HCT116 (cell line): ENCODE results near the gene SHROOM3. TPM values are rescaled to one million over a fixed set of nuclear protein-coding genes. Genes with fewer than 3 reads are reported as not detected.
A peak's percentile ranks its signal among the peaks of the same experiment; 100 is the strongest.

Experiments used
- ATAC-seq: fragments of 200-7000 bp; cut with Tn5 transposase; 2 replicates; pipeline ENCODE4 v1.9.1; 2020; ENCODE audit warnings: mild to moderate bottlenecking, moderate library complexity
- BruUV-seq: library from RNA; stranded (reverse); fragments of 400-500 nt; replicated peaks from 2 replicates; lab custom pipeline; 2021; lab: Mats Ljungman, UMichigan
- CTCF ChIA-PET: fragments of 300-600 bp; sonication (Branson Sonifier 250); formaldehyde crosslinking; loops from one replicate; lab custom pipeline; 2021; ENCODE audit warnings: antibody characterized with exemption; lab: Charles Lee
- POLR2A ChIA-PET: fragments of 300-600, 350-600 bp; sonication (Branson Sonifier 250); formaldehyde crosslinking; loops from one replicate; lab custom pipeline; 2021; ENCODE audit warnings: antibody characterized with exemption; lab: Charles Lee
- RAD21 ChIA-PET, 2 experiments: fragments of 300-600 bp; sonication (Branson Sonifier 250); formaldehyde crosslinking; loops; one replicate each; lab custom pipeline; 2023; ENCODE audit warnings: low total read pairs in 2 of 2; ENCODE audit not compliant: uncharacterized antibody in 2 of 2, unreplicated experiment in 2 of 2, low non-redundant PET in 1 of 2; lab: Charles Lee
- DNase-seq: peaks from one replicate; pipeline ENCODE4 v3.0.0-alpha.2; 2010; ENCODE audit warnings: low read depth, low spot score
- H2AFZ ChIP-seq: fragments of 200-600 bp; shearing (Covaris generic), sonication (generic); 2 replicates; pipeline ENCODE4 v1.6.1; 2017; ENCODE audit warnings: low read depth, mixed run types, mixed read lengths, antibody characterized with exemption, low read length; ENCODE audit not compliant: poor library complexity, severe bottlenecking
- H3K27ac ChIP-seq: 2 replicates; pipeline ENCODE4 v1.5.1; 2012; ENCODE audit warnings: low read depth, low read length
- H3K27me3 ChIP-seq: fragments of 200-600 bp; sonication (generic); 2 replicates; pipeline ENCODE4 v1.6.1; 2016; ENCODE audit warnings: mixed run types, low read length, mixed read lengths; ENCODE audit not compliant: insufficient read depth
- H3K36me3 ChIP-seq, 2 experiments: fragments of 200-500 bp in 1 of 2; fragments of 200-600 bp in 1 of 2; sonication (Bioruptor generic) in 1 of 2; sonication (generic) in 1 of 2; 2 replicates each; pipeline versions ENCODE4 v1.5.1 to v1.6.1; 2014 to 2016; ENCODE audit warnings: low read length in 2 of 2, inconsistent platforms in 1 of 2, mixed read lengths in 1 of 2, mixed run types in 1 of 2; ENCODE audit not compliant: insufficient read depth in 2 of 2, control insufficient read depth in 1 of 2
- H3K4me1 ChIP-seq, 2 experiments: fragments of 200-600 bp in 1 of 2; sonication (generic) in 1 of 2; 2 replicates each; pipeline versions ENCODE4 v1.5.1 to v1.6.1; 2012 to 2017; ENCODE audit warnings: low read length in 2 of 2, inconsistent platforms in 1 of 2, mild to moderate bottlenecking in 1 of 2, mixed read lengths in 1 of 2, mixed run types in 1 of 2, moderate library complexity in 1 of 2; ENCODE audit not compliant: insufficient read depth in 2 of 2, control insufficient read depth in 1 of 2
- H3K4me2 ChIP-seq: fragments of 200-600 bp; sonication (generic); 2 replicates; pipeline ENCODE4 v1.6.1; 2017; ENCODE audit warnings: mixed run types, low read length, mixed read lengths
- H3K4me3 ChIP-seq, 2 experiments: fragments of 200-600 bp in 1 of 2; sonication (generic) in 1 of 2; replicated peaks in 1 of 2; 2 replicates each; pipeline ENCODE4 v1.5.1; 2011 to 2016; ENCODE audit warnings: low read length in 2 of 2, control low read depth in 1 of 2, low read depth in 1 of 2, mild to moderate bottlenecking in 1 of 2, mixed read lengths in 1 of 2, mixed run types in 1 of 2
- H3K79me2 ChIP-seq: fragments of 200-600 bp; sonication (generic); 2 replicates; pipeline ENCODE4 v1.6.1; 2017; ENCODE audit warnings: mild to moderate bottlenecking, mixed run types, low read length, moderate library complexity, mixed read lengths; ENCODE audit not compliant: insufficient read depth
- H3K9ac ChIP-seq: fragments of 200-600 bp; sonication (generic); 2 replicates; pipeline ENCODE4 v1.6.1; 2016; ENCODE audit warnings: low read length, mixed read lengths
- H3K9me2 ChIP-seq: fragments of 200-600 bp; sonication (generic), shearing (Covaris generic); 2 replicates; pipeline ENCODE4 v1.6.1; 2017; ENCODE audit warnings: mixed run types, mild to moderate bottlenecking, moderate library complexity; ENCODE audit not compliant: insufficient read depth
- H3K9me3 ChIP-seq, 2 experiments: fragments of 200-500 bp in 1 of 2; fragments of 200-600 bp in 1 of 2; sonication (Bioruptor generic) in 1 of 2; sonication (generic) in 1 of 2; 2 replicates each; pipeline ENCODE4 v1.6.1; 2014 to 2017; ENCODE audit warnings: low read length in 2 of 2, mixed read lengths in 2 of 2, inconsistent platforms in 1 of 2, low read depth in 1 of 2, mild to moderate bottlenecking in 1 of 2, mixed run types in 1 of 2, moderate library complexity in 1 of 2; ENCODE audit not compliant: control insufficient read depth in 1 of 2, insufficient read depth in 1 of 2
- H4K20me1 ChIP-seq: fragments of 200-600 bp; sonication (generic), shearing (Covaris generic); 2 replicates; pipeline ENCODE4 v1.6.1; 2017; ENCODE audit warnings: mixed run types, mild to moderate bottlenecking, moderate library complexity; ENCODE audit not compliant: insufficient read depth
- CBX3 ChIP-seq: IDR thresholded peaks from 2 replicates; pipeline ENCODE4 v1.6.1; 2012; ENCODE audit warnings: low read depth
- EZH2 ChIP-seq: fragments of 200-600 bp; sonication (generic); IDR thresholded peaks from 2 replicates; pipeline ENCODE4 v1.6.1; 2017; ENCODE audit warnings: antibody characterized with exemption, mixed run types
- FOSL1 ChIP-seq: IDR thresholded peaks from 2 replicates; pipeline ENCODE4 v1.6.1; 2012; ENCODE audit warnings: low read depth
- POLR2AphosphoS5 ChIP-seq: IDR thresholded peaks from 2 replicates; pipeline ENCODE4 v1.6.1; 2011; ENCODE audit warnings: mild to moderate bottlenecking, low read depth, low read length, moderate library complexity
- SRF ChIP-seq: IDR thresholded peaks from 2 replicates; pipeline ENCODE4 v1.6.1; 2012; ENCODE audit warnings: low read depth
- ZFX ChIP-seq: fragments of 450-650 bp; IDR thresholded peaks from 2 replicates; pipeline ENCODE4 v1.6.1; 2017
- ZNF274 ChIP-seq: fragments of 200-500 bp; sonication (Bioruptor generic); IDR thresholded peaks from 2 replicates; pipeline ENCODE4 v1.6.1; 2014; ENCODE audit warnings: mild to moderate bottlenecking, low read depth, low read length, inconsistent platforms
- intact Hi-C: fragments of 100-400 bp; cut with micrococcal nuclease; formaldehyde crosslinking; loops from 2 replicates; pipeline ENCODE4 v1.10.0; 2022
- total RNA-seq: library from RNA; stranded (reverse); gene quantifications from one replicate; pipeline ENCODE4 v1.2.1, GENCODE V29; 2021; ENCODE audit not compliant: unreplicated experiment
- TF ChIP-seq, protein P1 (sequence below): IDR thresholded peaks from 2 replicates; pipeline ENCODE4 v1.6.1; 2012
- TF ChIP-seq, protein P2 (sequence below), 3 experiments: fragments of 200-600 bp in 1 of 3; sonication (generic) in 1 of 3; IDR thresholded peaks in 2 of 3; conservative IDR thresholded peaks in 1 of 3; 2 replicates each; pipeline ENCODE4 v1.5.1; 2012 to 2017; ENCODE audit warnings: low read depth in 2 of 3, low read length in 2 of 3, antibody characterized with exemption in 1 of 3, borderline replicate concordance in 1 of 3, control low read depth in 1 of 3, mild to moderate bottlenecking in 1 of 3, mixed read lengths in 1 of 3, mixed run types in 1 of 3, moderate library complexity in 1 of 3; ENCODE audit not compliant: insufficient read depth in 1 of 3

Gene SHROOM3
- total RNA-seq, 1 experiment from 2014 or later, result 22.5 TPM

DNA sequence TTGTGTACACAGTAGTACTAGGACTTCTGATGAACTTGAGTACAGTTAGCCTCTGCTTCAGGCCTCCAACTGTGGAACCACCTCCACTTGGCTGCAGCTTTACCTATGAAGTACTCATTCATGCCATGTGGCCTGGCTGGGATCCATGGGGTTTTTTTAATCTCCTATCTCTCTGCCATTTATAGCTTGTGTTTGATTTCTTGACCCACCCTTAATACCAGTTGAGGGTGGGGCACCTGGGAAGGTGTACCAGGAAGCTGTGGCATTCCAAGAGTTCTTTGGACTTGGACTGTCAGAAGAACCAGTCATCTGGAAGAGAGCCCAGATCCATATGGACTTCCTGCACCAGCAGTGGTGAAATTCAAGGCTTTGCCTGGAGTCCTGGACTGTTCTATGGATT is 230.1 kb downstream of the SHROOM3 start (continued):
- TF ChIP-seq, protein P1, sequence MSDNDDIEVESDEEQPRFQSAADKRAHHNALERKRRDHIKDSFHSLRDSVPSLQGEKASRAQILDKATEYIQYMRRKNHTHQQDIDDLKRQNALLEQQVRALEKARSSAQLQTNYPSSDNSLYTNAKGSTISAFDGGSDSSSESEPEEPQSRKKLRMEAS, result peak; percentile 67; the same call in 1 of the 2 replicates
- TF ChIP-seq POLR2AphosphoS5, result no peak

DNA sequence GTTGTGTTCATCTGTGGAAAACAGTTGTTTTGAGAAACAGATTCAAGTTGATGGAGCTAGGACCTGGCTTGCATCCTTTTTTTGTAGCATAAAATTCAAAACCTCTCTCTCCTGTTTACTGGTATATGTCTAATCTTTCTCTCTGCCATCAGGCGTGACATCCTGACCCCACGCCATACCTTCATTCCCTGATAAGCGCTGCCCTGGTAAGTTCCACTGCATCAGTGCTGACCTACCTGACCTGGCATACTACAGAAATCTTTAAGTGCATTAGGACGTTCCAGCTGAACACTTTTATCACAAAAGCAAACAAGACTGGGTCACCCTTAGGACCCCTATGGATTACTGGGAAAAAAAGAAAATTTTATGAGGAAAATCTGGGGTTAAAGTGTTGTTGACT is 230.7 kb downstream of the SHROOM3 start:
- Histone ChIP-seq H3K9me2 (no peaks in the 10 kb centered on the region), H3K4me2 (peak overlapping the region; percentile 64), H2AFZ (no peak overlapping the region), H3K36me3 (no peaks in the 10 kb centered on the region), H3K9ac (peak overlapping the region; percentile 19; the same call in 1 of the 2 replicates), H4K20me1 (no peaks in the 10 kb centered on the region), H3K4me3 (peak overlapping the region in 1 of 2 experiments; percentile 31; a peak in 1 of 4 replicates), H3K27me3 (no peaks in the 10 kb centered on the region), H3K27ac (peak overlapping the region; percentile 48; the same call in 1 of the 2 replicates), H3K79me2 (no peaks in the 10 kb centered on the region), H3K9me3 (no peaks in the 10 kb centered on the region), H3K4me1 (peaks cover 26 to 38% of the 10 kb centered on the region in 2 experiments)
- RAD21 ChIA-PET, result no interaction called here
- CTCF ChIA-PET, result no interaction called here
- intact Hi-C loops, result no loop called here
- TSS peak; percentile 79 for BruUV-seq
- DNase-seq, result no peak
- ATAC-seq, result peak; percentile 45
- POLR2A ChIA-PET, result interaction anchor here (0.5 to 1.1 kb wide), 3 partner anchors 14 to 1311 kb away, joined by 3 read pairs; no protein-coding TSS in a partner anchor
- no peak for TF ChIP-seq ZFX
- no peak for TF ChIP-seq EZH2
- TF ChIP-seq, protein P1, result no peak
- no peak for TF ChIP-seq SRF

DNA sequence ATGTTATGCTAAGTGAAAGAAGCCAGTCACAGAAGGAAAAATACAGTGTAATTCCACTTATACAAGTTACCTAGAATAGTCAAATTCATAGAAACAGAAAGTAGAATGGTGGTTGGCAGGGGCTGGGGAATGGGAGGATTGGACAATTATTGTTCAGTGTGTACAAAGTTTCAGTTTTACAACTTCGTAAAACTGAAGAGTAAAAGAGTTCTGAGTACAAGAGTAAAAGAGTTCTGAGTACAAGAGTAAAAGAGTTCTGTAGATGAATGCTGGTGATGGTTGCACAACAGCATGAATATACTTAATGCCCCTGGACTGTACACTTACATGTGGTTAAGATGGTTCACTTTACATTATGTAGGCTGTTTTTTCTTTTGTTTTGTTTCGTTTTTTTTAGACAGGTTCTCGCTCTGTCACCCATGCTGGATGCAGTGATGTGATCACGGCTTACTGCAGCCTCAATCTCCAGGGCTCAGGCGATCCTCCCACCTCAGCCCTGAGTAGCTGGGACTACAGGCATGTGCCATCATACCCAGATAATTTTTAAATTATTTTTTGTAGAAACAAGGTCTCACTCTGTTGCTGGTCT is 232.0 kb downstream of the SHROOM3 start:
- Histone ChIP-seq H3K36me3 (no peaks in the 10 kb centered on the region), H3K9me2 (no peaks in the 10 kb centered on the region), H3K27me3 (no peaks in the 10 kb centered on the region), H3K4me3 (no peak overlapping the region)
- intact Hi-C loops, result no loop called here
- DNase-seq, result no peak
- TF ChIP-seq ZNF274 (no peak), FOSL1 (no peak), CBX3 (no peak)
- TF ChIP-seq, protein P2, sequence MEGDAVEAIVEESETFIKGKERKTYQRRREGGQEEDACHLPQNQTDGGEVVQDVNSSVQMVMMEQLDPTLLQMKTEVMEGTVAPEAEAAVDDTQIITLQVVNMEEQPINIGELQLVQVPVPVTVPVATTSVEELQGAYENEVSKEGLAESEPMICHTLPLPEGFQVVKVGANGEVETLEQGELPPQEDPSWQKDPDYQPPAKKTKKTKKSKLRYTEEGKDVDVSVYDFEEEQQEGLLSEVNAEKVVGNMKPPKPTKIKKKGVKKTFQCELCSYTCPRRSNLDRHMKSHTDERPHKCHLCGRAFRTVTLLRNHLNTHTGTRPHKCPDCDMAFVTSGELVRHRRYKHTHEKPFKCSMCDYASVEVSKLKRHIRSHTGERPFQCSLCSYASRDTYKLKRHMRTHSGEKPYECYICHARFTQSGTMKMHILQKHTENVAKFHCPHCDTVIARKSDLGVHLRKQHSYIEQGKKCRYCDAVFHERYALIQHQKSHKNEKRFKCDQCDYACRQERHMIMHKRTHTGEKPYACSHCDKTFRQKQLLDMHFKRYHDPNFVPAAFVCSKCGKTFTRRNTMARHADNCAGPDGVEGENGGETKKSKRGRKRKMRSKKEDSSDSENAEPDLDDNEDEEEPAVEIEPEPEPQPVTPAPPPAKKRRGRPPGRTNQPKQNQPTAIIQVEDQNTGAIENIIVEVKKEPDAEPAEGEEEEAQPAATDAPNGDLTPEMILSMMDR (IDR thresholded peaks at IDR 0.05 in 2 of 3, conservative IDR thresholded peaks at IDR 0.05 in 1 of 3; ENCODE audit: borderline replicate concordance in 1 of 3, insufficient read depth in 1 of 3, low read depth in 2 of 3, low read length in 2 of 3), result no peak
- TF ChIP-seq, protein P1, result no peak
- TF ChIP-seq, all 23 proteins: peak for 0
- Histone ChIP-seq H2AFZ (peak overlapping the region; percentile 86), H3K4me2 (no peak overlapping the region), H3K9me3 (no peaks in the 10 kb centered on the region), H3K79me2 (no peaks in the 10 kb centered on the region), H3K27ac (no peak overlapping the region), H3K9ac (no peak overlapping the region), H4K20me1 (no peaks in the 10 kb centered on the region), H3K4me1 (peaks cover 26 to 38% of the 10 kb centered on the region in 2 experiments)
- ChIA-PET POLR2A (no interaction called here), CTCF (no interaction called here), RAD21 (no interaction called here)
- no TSS peak for BruUV-seq
- no peak for ATAC-seq
